Tibial nerve (tissue), 4 donors: ENCODE results near the gene PRKAR1B. TPM values are rescaled to one million over a fixed set of nuclear protein-coding genes. Genes with fewer than 3 reads are reported as not detected.
A peak's percentile ranks its signal among the peaks of the same experiment; 100 is the strongest.

Experiments used
- DNase-seq, 2 donors: peaks; one replicate each; pipeline ENCODE4 v3.0.0-alpha.2; 2019; ENCODE audit warnings: low spot score in 2 of 2
- H3K27ac ChIP-seq, 4 donors: fragments of 200-600 bp; sonication (generic) in 3 of 4; one replicate each; pipeline ENCODE4 v1.5.1; 2017 to 2019; ENCODE audit warnings: mild to moderate bottlenecking in 1 of 4
- H3K27me3 ChIP-seq, 2 donors: fragments of 200-600 bp; sonication (generic) in 1 of 2; one replicate each; pipeline versions ENCODE4 v1.5.1 to v1.6.0; 2017 to 2019
- H3K36me3 ChIP-seq, 3 donors: fragments of 200-600 bp; sonication (generic); one replicate each; pipeline ENCODE4 v1.5.1; 2018 to 2019
- H3K4me1 ChIP-seq, 4 donors: fragments of 200-600 bp; sonication (generic) in 3 of 4; one replicate each; pipeline ENCODE4 v1.5.1; 2017 to 2019
- H3K4me3 ChIP-seq, 4 donors: fragments of 200-600 bp; sonication (generic) in 3 of 4; one replicate each; pipeline ENCODE4 v1.5.1; 2017 to 2019; ENCODE audit warnings: mild to moderate bottlenecking in 1 of 4, moderate library complexity in 1 of 4
- H3K9me3 ChIP-seq, 4 donors: fragments of 200-600 bp; sonication (generic) in 3 of 4; one replicate each; pipeline ENCODE4 v1.5.1; 2017 to 2019
- CTCF ChIP-seq, 5 experiments: fragments of 200-600 bp in 3 of 5; fragments of 450-650 bp in 2 of 5; sonication (generic) in 3 of 5; IDR thresholded peaks; one replicate each; pipeline ENCODE4 v1.5.1; 2016 to 2019; ENCODE audit warnings: antibody characterized with exemption in 5 of 5, mild to moderate bottlenecking in 3 of 5, moderate library complexity in 2 of 5
- EP300 ChIP-seq, 2 donors: sonication (generic); formaldehyde crosslinking; IDR thresholded peaks; one replicate each; pipeline ENCODE4 v1.6.1; 2017; ENCODE audit warnings: antibody characterized with exemption in 2 of 2, mild to moderate bottlenecking in 1 of 2
- POLR2A ChIP-seq, 2 donors: fragments of 450-650 bp; IDR thresholded peaks; one replicate each; pipeline ENCODE4 v1.6.1; 2017; ENCODE audit warnings: antibody characterized with exemption in 2 of 2, mild to moderate bottlenecking in 2 of 2, moderate library complexity in 2 of 2
- WGBS, 2 donors: methylation state at CpG; one replicate each; pipeline ENCODE4 v1.1.5; 2018; 5-methylcytosine and 5-hydroxymethylcytosine counted together
- total RNA-seq, 4 donors: library from RNA; depleted of rRNA; stranded (reverse); fragments of >200 nt; gene quantifications; one replicate each; pipeline ENCODE4 v1.1.0, GENCODE V29; 2016

PRKAR1B gene
- total RNA-seq, 4 donors from 2014 or later = 2.7 to 12.3 (median 4.8) TPM

GRCh38 chr7:600149-601035, 126.7 kb downstream of the PRKAR1B start:
- H3K27me3 ChIP-seq = no peaks in the 10 kb centered on the region
- TF ChIP-seq EP300 (IDR thresholded peaks at IDR 0.05) = no peak
- no peak for TF ChIP-seq CTCF (IDR thresholded peaks at IDR 0.05)
- TF ChIP-seq POLR2A (IDR thresholded peaks at IDR 0.05) = no peak
- H3K4me1 ChIP-seq = peaks cover 0 to 53% (median 35%) of the 10 kb centered on the region in 4 donors
- DNase-seq = no peak
- H3K27ac ChIP-seq = peak overlapping the region in 3 of 4 donors; percentile 83 to 94 (median 87)
- peaks cover 0 to 4% (median 0%) of the 10 kb centered on the region in 3 donors for H3K36me3 ChIP-seq
- WGBS, 2 donors = 87 to 89% methylated on average over 33 of the region's 33 CpGs
- peaks cover 0 to 3% (median 0%) of the 10 kb centered on the region in 4 donors for H3K9me3 ChIP-seq
- no peak overlapping the region for H3K4me3 ChIP-seq

GRCh38 chr7:598899-599298, 128.2 kb downstream of the PRKAR1B start:
- WGBS, 2 donors = 84 to 90% methylated on average over 12 to 14 of the region's 19 CpGs
- TF ChIP-seq POLR2A (IDR thresholded peaks at IDR 0.05) = no peak
- TF ChIP-seq CTCF (IDR thresholded peaks at IDR 0.05) = no peak
- TF ChIP-seq EP300 (IDR thresholded peaks at IDR 0.05) = no peak
- peaks cover 0 to 4% (median 0%) of the 10 kb centered on the region in 4 donors for H3K9me3 ChIP-seq
- no peak overlapping the region for H3K27ac ChIP-seq
- H3K36me3 ChIP-seq = peaks cover 0 to 7% (median 0%) of the 10 kb centered on the region in 3 donors
- H3K4me1 ChIP-seq = peaks cover 0 to 47% (median 31%) of the 10 kb centered on the region in 4 donors
- H3K27me3 ChIP-seq = no peaks in the 10 kb centered on the region
- no peak for DNase-seq
- H3K4me3 ChIP-seq = no peak overlapping the region

GRCh38 chr7:597348-598178, 129.5 kb downstream of the PRKAR1B start:
- 83 to 86% methylated on average over 34 to 35 of the region's 35 CpGs for whole genome bisulfite sequencing, 2 donors
- H3K9me3 ChIP-seq = peaks cover 0 to 4% (median 0%) of the 10 kb centered on the region in 4 donors
- H3K4me1 ChIP-seq = peaks cover 0 to 37% (median 21%) of the 10 kb centered on the region in 4 donors
- H3K27ac ChIP-seq = peak overlapping the region in 1 of 4 donors; percentile 21
- peaks cover 0 to 7% (median 0%) of the 10 kb centered on the region in 3 donors for H3K36me3 ChIP-seq
- DNase-seq = no peak
- TF ChIP-seq CTCF (IDR thresholded peaks at IDR 0.05) = no peak
- no peak for TF ChIP-seq POLR2A (IDR thresholded peaks at IDR 0.05)
- no peak for TF ChIP-seq EP300 (IDR thresholded peaks at IDR 0.05)
- H3K27me3 ChIP-seq = no peaks in the 10 kb centered on the region
- no peak overlapping the region for H3K4me3 ChIP-seq

GRCh38 chr7:596819-597182, 130.3 kb downstream of the PRKAR1B start:
- Histone ChIP-seq H3K4me1 (peaks cover 0 to 37% (median 14%) of the 10 kb centered on the region in 4 donors), H3K9me3 (peaks cover 0 to 4% (median 0%) of the 10 kb centered on the region in 4 donors), H3K36me3 (peaks cover 0 to 7% (median 0%) of the 10 kb centered on the region in 3 donors), H3K4me3 (no peak overlapping the region), H3K27ac (peak overlapping the region in 1 of 4 donors; percentile 40), H3K27me3 (no peaks in the 10 kb centered on the region)
- no peak for TF ChIP-seq EP300 (IDR thresholded peaks at IDR 0.05)
- no peak for TF ChIP-seq POLR2A (IDR thresholded peaks at IDR 0.05)
- no peak for TF ChIP-seq CTCF (IDR thresholded peaks at IDR 0.05)
- WGBS, 2 donors = 61 to 73% methylated on average over 17 of the region's 17 CpGs
- no peak for DNase-seq
